OCI-LY1 (cell line): Measurements from ENCODE around the gene C1orf94.

Experiments
- H2AFZ ChIP-seq: fragments of 200-600 bp; sonication (generic), shearing (Covaris generic); 2 replicates; pipeline ENCODE4 v1.6.0; 2014; ENCODE audit warnings: antibody characterized with exemption, mild to moderate bottlenecking, low read length
- H3F3A ChIP-seq: fragments of 200-600 bp; sonication (generic), shearing (Covaris generic); 2 replicates; pipeline ENCODE4 v1.6.0; 2014; ENCODE audit warnings: mild to moderate bottlenecking, antibody characterized with exemption, low read length, moderate library complexity; ENCODE audit not compliant: insufficient read depth
- H3K27ac ChIP-seq: fragments of 200-600 bp; sonication (generic); 2 replicates; pipeline ENCODE4 v1.5.1; 2014; ENCODE audit warnings: low read length, mixed run types, mild to moderate bottlenecking, low read depth; ENCODE audit not compliant: poor library complexity, severe bottlenecking
- H3K27me3 ChIP-seq: fragments of 200-600 bp; sonication (generic); 2 replicates; pipeline ENCODE4 v1.6.0; 2014; ENCODE audit warnings: antibody characterized with exemption, mild to moderate bottlenecking, low read length, moderate library complexity; ENCODE audit not compliant: insufficient read depth
- H3K36me3 ChIP-seq: fragments of 200-600 bp; sonication (generic); 2 replicates; pipeline ENCODE4 v1.6.1; 2014; ENCODE audit warnings: mild to moderate bottlenecking, antibody characterized with exemption, low read length, moderate library complexity, mixed read lengths; ENCODE audit not compliant: insufficient read depth
- H3K4me1 ChIP-seq: fragments of 200-600 bp; sonication (generic); 2 replicates; pipeline ENCODE4 v1.5.1; 2014; ENCODE audit warnings: mild to moderate bottlenecking, low read length, moderate library complexity; ENCODE audit not compliant: insufficient read depth, severe bottlenecking
- H3K4me2 ChIP-seq: fragments of 200-600 bp; sonication (generic), shearing (Covaris generic); 2 replicates; pipeline ENCODE4 v1.6.1; 2014; ENCODE audit warnings: low read length
- H3K4me3 ChIP-seq: fragments of 200-600 bp; sonication (generic); 2 replicates; pipeline ENCODE4 v1.5.1; 2014; ENCODE audit warnings: low read length, low read depth, mild to moderate bottlenecking, mixed read lengths; ENCODE audit not compliant: poor library complexity, severe bottlenecking
- H3K79me2 ChIP-seq: fragments of 200-600 bp; shearing (Covaris generic); 2 replicates; pipeline ENCODE4 v1.6.1; 2016; ENCODE audit warnings: mixed run types, low read length, mixed read lengths; ENCODE audit not compliant: insufficient read depth
- H3K9ac ChIP-seq: fragments of 200-600 bp; sonication (generic), shearing (Covaris generic); 2 replicates; pipeline ENCODE4 v1.6.1; 2014; ENCODE audit warnings: mild to moderate bottlenecking, low read length, mixed read lengths
- H3K9me2 ChIP-seq: fragments of 200-600 bp; sonication (generic), shearing (Covaris generic); 2 replicates; pipeline ENCODE4 v1.6.1; 2014; ENCODE audit warnings: low read depth, mild to moderate bottlenecking, low read length, mixed read lengths
- H3K9me3 ChIP-seq: fragments of 200-600 bp; shearing (Covaris generic); 2 replicates; pipeline ENCODE4 v1.6.1; 2014; ENCODE audit warnings: low read length, mixed read lengths
- H4K20me1 ChIP-seq: fragments of 200-600 bp; sonication (generic), shearing (Covaris generic); 2 replicates; pipeline ENCODE4 v1.6.0; 2016; ENCODE audit warnings: mild to moderate bottlenecking, low read length; ENCODE audit not compliant: insufficient read depth
- EZH2 ChIP-seq: fragments of 200-600 bp; sonication (generic), shearing (Covaris generic); IDR thresholded peaks from 2 replicates; pipeline ENCODE4 v1.8.0; 2017; ENCODE audit warnings: borderline replicate concordance, mixed run types, mild to moderate bottlenecking, antibody characterized with exemption, low read length, moderate library complexity, mixed read lengths
- TF ChIP-seq, protein P1 (sequence below): fragments of 200-600 bp; sonication (generic), shearing (Covaris generic); IDR thresholded peaks from 2 replicates; pipeline ENCODE4 v1.5.1; 2017; ENCODE audit warnings: mild to moderate bottlenecking, antibody characterized with exemption, low read length, moderate library complexity, mixed read lengths

C1orf94 gene

DNA sequence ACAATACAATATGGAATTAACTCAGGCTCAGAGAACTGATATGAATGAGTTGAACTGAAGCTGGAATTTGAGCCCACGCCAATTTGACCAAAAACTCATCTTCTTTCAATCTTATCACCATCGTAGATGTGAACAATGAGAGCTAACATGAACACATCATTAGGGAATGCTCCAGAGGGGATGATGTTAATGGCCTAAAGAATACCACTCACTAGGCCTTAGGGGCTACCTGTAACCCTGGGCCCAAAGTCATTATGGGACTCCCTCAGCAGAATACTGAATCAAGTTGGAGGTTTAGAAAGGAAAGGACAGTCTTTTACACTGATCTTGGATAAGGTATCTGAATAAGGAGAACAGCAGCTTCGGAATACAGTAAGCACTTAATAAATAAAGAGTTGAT lies 73.6 kb downstream of the C1orf94 start:
- no peaks in the 10 kb centered on the region for H3K9me3 ChIP-seq
- H4K20me1 ChIP-seq = no peaks in the 10 kb centered on the region
- no peaks in the 10 kb centered on the region for H3F3A ChIP-seq
- H3K4me3 ChIP-seq = no peak overlapping the region
- no peaks in the 10 kb centered on the region for H3K36me3 ChIP-seq
- H3K4me1 ChIP-seq = no peaks in the 10 kb centered on the region
- H3K9ac ChIP-seq = no peak overlapping the region
- H3K27ac ChIP-seq = no peak overlapping the region
- no peak overlapping the region for H3K4me2 ChIP-seq
- no peaks in the 10 kb centered on the region for H3K27me3 ChIP-seq
- TF ChIP-seq, protein P1, sequence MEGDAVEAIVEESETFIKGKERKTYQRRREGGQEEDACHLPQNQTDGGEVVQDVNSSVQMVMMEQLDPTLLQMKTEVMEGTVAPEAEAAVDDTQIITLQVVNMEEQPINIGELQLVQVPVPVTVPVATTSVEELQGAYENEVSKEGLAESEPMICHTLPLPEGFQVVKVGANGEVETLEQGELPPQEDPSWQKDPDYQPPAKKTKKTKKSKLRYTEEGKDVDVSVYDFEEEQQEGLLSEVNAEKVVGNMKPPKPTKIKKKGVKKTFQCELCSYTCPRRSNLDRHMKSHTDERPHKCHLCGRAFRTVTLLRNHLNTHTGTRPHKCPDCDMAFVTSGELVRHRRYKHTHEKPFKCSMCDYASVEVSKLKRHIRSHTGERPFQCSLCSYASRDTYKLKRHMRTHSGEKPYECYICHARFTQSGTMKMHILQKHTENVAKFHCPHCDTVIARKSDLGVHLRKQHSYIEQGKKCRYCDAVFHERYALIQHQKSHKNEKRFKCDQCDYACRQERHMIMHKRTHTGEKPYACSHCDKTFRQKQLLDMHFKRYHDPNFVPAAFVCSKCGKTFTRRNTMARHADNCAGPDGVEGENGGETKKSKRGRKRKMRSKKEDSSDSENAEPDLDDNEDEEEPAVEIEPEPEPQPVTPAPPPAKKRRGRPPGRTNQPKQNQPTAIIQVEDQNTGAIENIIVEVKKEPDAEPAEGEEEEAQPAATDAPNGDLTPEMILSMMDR = no peak
- TF ChIP-seq EZH2 = no peak
- no peaks in the 10 kb centered on the region for H3K79me2 ChIP-seq
- H2AFZ ChIP-seq = no peak overlapping the region
- no peaks in the 10 kb centered on the region for H3K9me2 ChIP-seq

DNA sequence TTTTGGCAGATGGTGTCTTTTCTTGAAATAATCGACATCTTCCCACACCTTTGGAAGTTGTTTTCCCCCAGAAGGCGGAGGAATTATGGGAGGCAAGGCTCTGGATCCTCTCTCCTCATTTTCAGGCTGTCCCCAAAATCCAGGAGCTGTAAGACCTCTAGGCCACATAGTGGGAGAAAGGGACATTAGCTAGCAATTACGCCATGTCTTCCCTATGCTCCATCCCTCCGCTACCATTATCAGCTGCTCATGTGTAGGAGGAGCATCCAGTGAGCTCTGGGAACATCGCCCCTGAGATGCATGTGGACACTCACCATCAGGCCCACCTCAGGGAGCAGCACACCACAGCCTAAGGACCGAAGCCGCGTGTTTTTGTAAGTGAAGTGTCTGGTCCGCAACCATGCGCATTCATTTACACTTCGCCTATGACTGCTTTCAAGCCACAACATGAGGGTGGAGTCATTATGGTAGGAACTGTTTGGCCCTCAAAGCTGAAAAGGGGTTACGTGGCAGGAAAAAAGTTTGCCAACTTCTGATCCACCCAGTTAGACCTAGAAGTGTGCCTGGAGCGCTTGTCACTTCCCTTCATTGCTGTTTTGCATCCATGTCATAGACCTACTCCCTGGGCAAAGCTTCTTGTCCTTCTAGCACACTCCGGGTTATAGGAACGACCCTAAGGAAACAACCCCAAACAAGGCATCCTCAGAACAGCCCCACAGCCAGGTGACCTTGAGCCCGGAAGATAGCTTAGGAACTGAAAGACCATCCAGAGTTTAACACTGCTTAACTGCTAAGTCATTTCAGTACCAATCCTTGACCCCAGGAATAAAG lies 85.5 kb downstream of the C1orf94 start:
- no peak for TF ChIP-seq EZH2
- TF ChIP-seq, protein P1 = no peak
- H3K79me2 ChIP-seq = no peaks in the 10 kb centered on the region
- no peaks in the 10 kb centered on the region for H3K27me3 ChIP-seq

DNA sequence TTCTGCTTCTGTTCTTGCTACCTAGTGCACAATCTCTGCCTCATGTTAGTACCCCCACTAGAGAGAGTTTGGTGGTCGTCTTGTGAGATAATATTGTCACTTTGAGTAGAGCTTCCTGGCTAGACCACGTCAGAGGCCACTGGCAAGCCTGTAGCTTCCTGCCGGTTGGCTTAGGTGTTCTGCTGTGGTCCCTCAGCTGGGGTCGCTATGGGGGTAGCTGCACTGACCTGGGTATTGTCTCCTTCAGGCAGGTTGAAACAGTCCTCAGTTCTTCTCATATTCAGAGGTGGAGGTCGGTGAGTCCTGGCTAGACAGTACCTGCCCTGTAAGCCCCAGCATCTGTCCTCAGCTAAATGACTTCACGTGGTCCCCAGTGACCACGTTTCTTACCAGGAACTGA lies 86.2 kb downstream of the C1orf94 start:
- Histone ChIP-seq H3K9me3 (no peaks in the 10 kb centered on the region), H2AFZ (no peak overlapping the region), H3K9ac (no peak overlapping the region), H4K20me1 (no peaks in the 10 kb centered on the region), H3K4me1 (no peaks in the 10 kb centered on the region), H3K9me2 (no peaks in the 10 kb centered on the region), H3K27me3 (no peaks in the 10 kb centered on the region), H3K79me2 (no peaks in the 10 kb centered on the region), H3K27ac (no peak overlapping the region), H3F3A (no peaks in the 10 kb centered on the region), H3K4me3 (no peak overlapping the region), H3K4me2 (no peak overlapping the region), H3K36me3 (no peaks in the 10 kb centered on the region)
- no peak for TF ChIP-seq EZH2
- TF ChIP-seq, protein P1 = no peak

More for the DNA sequence above, 85.5 kb downstream of the C1orf94 start:
- Histone ChIP-seq H3K4me1 (no peaks in the 10 kb centered on the region), H3K9ac (no peak overlapping the region), H2AFZ (no peak overlapping the region), H3F3A (no peaks in the 10 kb centered on the region), H3K4me2 (no peak overlapping the region), H4K20me1 (no peaks in the 10 kb centered on the region), H3K36me3 (no peaks in the 10 kb centered on the region), H3K9me2 (no peaks in the 10 kb centered on the region), H3K4me3 (no peak overlapping the region), H3K27ac (no peak overlapping the region), H3K9me3 (no peaks in the 10 kb centered on the region)
